ENCODE measurements around the gene SLC22A14.

- TF ChIP-seq CTCF (IDR thresholded peaks at IDR 0.05): no peak
- no peak for TF ChIP-seq POLR2A (IDR thresholded peaks at IDR 0.05)
These were observed 55.6 kb downstream of the SLC22A14 start for GRCh38 chr3:38337703-38338102.
